ENCODE measurements around the gene KSR2.

GRCh38 chr12:117778656-117779055, 190.1 kb downstream of the KSR2 start:
- TF ChIP-seq EZH2 (IDR thresholded peaks at IDR 0.05) (no peak), POLR2AphosphoS5 (IDR thresholded peaks at IDR 0.05; ENCODE audit: borderline replicate concordance, low read depth, low read length) (no peak), FOXP2 (optimal IDR thresholded peaks at IDR 0.05; ENCODE audit: control extremely low read depth, extremely low read length, insufficient read depth) (no peak)

Measured in SK-N-MC (cell line).